Suprapubic skin (tissue), 4 donors: Measurements from ENCODE around the gene SKA2. TPM values are rescaled to one million over a fixed set of nuclear protein-coding genes. Genes with fewer than 3 reads are reported as not detected.
"Not testable (repeated sequence)": the region's sequence is repeated elsewhere in the genome, so short reads cannot be mapped to it uniquely, and the experiment has no call there.

Experiments
- DNase-seq, 2 donors: peaks; one replicate each; pipeline ENCODE4 v3.0.0-alpha.2; 2019; ENCODE audit warnings: low spot score in 2 of 2
- H3K27ac ChIP-seq: fragments of 200-600 bp; sonication (generic); one replicate; pipeline ENCODE4 v1.5.1; 2019
- H3K27me3 ChIP-seq: fragments of 200-600 bp; sonication (generic); one replicate; pipeline ENCODE4 v1.5.1; 2019
- H3K36me3 ChIP-seq: fragments of 200-600 bp; sonication (generic); one replicate; pipeline ENCODE4 v1.5.1; 2019
- H3K4me1 ChIP-seq: fragments of 200-600 bp; sonication (generic); one replicate; pipeline ENCODE4 v1.5.1; 2019
- H3K4me3 ChIP-seq: fragments of 200-600 bp; sonication (generic); one replicate; pipeline ENCODE4 v1.5.1; 2019; ENCODE audit warnings: mild to moderate bottlenecking
- H3K9me3 ChIP-seq: fragments of 200-600 bp; sonication (generic); one replicate; pipeline ENCODE4 v1.5.1; 2019
- CTCF ChIP-seq, 2 donors: fragments of 200-600 bp in 1 of 2; fragments of 450-650 bp in 1 of 2; sonication (generic) in 1 of 2; IDR thresholded peaks; one replicate each; pipeline ENCODE4 v1.5.1; 2016 to 2019; ENCODE audit warnings: antibody characterized with exemption in 2 of 2, mild to moderate bottlenecking in 1 of 2, moderate library complexity in 1 of 2
- EP300 ChIP-seq: sonication (generic); formaldehyde crosslinking; IDR thresholded peaks from one replicate; pipeline ENCODE4 v1.6.1; 2017; ENCODE audit warnings: antibody characterized with exemption
- POLR2A ChIP-seq, 2 donors: fragments of 450-650 bp; IDR thresholded peaks; one replicate each; pipeline ENCODE4 v1.6.1; 2017; ENCODE audit warnings: antibody characterized with exemption in 2 of 2, mild to moderate bottlenecking in 2 of 2, moderate library complexity in 2 of 2
- POLR2AphosphoS5 ChIP-seq, 3 donors: sonication (generic); formaldehyde crosslinking; IDR thresholded peaks; one replicate each; pipeline ENCODE4 v1.6.1; 2017; ENCODE audit warnings: antibody characterized with exemption in 3 of 3
- WGBS: methylation state at CpG from one replicate; pipeline ENCODE4 v1.1.5; 2018; 5-methylcytosine and 5-hydroxymethylcytosine counted together
- total RNA-seq, 4 donors: library from RNA; depleted of rRNA; stranded (reverse); fragments of >200 nt; gene quantifications; one replicate each; pipeline ENCODE4 v1.1.0, GENCODE V29; 2016

SKA2 gene
- total RNA-seq, 4 donors from 2014 or later, result 13.5 to 34.1 (median 18.8) TPM

- WGBS, result 100% methylated on average over 3 of the region's 3 CpGs
- no peak for DNase-seq
- no peaks in the 10 kb centered on the region for H3K27me3 ChIP-seq
- TF ChIP-seq POLR2A (IDR thresholded peaks at IDR 0.05), result no peak
- TF ChIP-seq EP300, result no peak
- no peak for TF ChIP-seq CTCF (IDR thresholded peaks at IDR 0.05)
- no peak for TF ChIP-seq POLR2AphosphoS5 (IDR thresholded peaks at IDR 0.05)
- no peaks in the 10 kb centered on the region for H3K4me1 ChIP-seq
- no peaks in the 10 kb centered on the region for H3K9me3 ChIP-seq
- H3K27ac ChIP-seq, result no peak overlapping the region
- no peaks in the 10 kb centered on the region for H3K36me3 ChIP-seq
- H3K4me3 ChIP-seq, result no peak overlapping the region
Measured at GRCh38 chr17:59186850-59187249, 31.9 kb upstream of the SKA2 start.

GRCh38 chr17:59185997-59186396 lies 31.0 kb upstream of the SKA2 start:
- no peak for DNase-seq

GRCh38 chr17:59181481-59181880 lies 26.5 kb upstream of the SKA2 start:
- H3K27ac ChIP-seq, result no peak overlapping the region
- H3K9me3 ChIP-seq, result no peaks in the 10 kb centered on the region
- 98% methylated on average over 9 of the region's 9 CpGs for WGBS
- TF ChIP-seq CTCF (IDR thresholded peaks at IDR 0.05) (no peak), POLR2A (IDR thresholded peaks at IDR 0.05) (no peak), EP300 (no peak), POLR2AphosphoS5 (IDR thresholded peaks at IDR 0.05) (no peak)
- H3K4me1 ChIP-seq, result no peaks in the 10 kb centered on the region
- H3K27me3 ChIP-seq, result no peaks in the 10 kb centered on the region
- H3K4me3 ChIP-seq, result no peak overlapping the region
- no peak for DNase-seq
- H3K36me3 ChIP-seq, result no peaks in the 10 kb centered on the region

More at GRCh38 chr17:59185997-59186396, 31.0 kb upstream of the SKA2 start:
- H3K4me1 ChIP-seq, result no peaks in the 10 kb centered on the region
- no peak overlapping the region for H3K4me3 ChIP-seq
- TF ChIP-seq EP300, result no peak
- no peak for TF ChIP-seq CTCF (IDR thresholded peaks at IDR 0.05)
- no peak for TF ChIP-seq POLR2A (IDR thresholded peaks at IDR 0.05)
- no peak for TF ChIP-seq POLR2AphosphoS5 (IDR thresholded peaks at IDR 0.05)
- no peaks in the 10 kb centered on the region for H3K27me3 ChIP-seq
- H3K36me3 ChIP-seq, result no peaks in the 10 kb centered on the region
- no peaks in the 10 kb centered on the region for H3K9me3 ChIP-seq
- H3K27ac ChIP-seq, result no peak overlapping the region

- Histone ChIP-seq H3K27ac (no peak overlapping the region), H3K27me3 (no peaks in the 10 kb centered on the region), H3K36me3 (no peaks in the 10 kb centered on the region), H3K4me3 (no peak overlapping the region), H3K4me1 (no peaks in the 10 kb centered on the region), H3K9me3 (no peaks in the 10 kb centered on the region)
- 100% methylated on average over 9 of the region's 9 CpGs for WGBS
- TF ChIP-seq CTCF (IDR thresholded peaks at IDR 0.05) (no peak), POLR2A (IDR thresholded peaks at IDR 0.05) (no peak), EP300 (no peak), POLR2AphosphoS5 (IDR thresholded peaks at IDR 0.05) (no peak)
- DNase-seq, result no peak
Measured at GRCh38 chr17:59180626-59181025, 25.6 kb upstream of the SKA2 start.

GRCh38 chr17:59179601-59180000 lies 24.6 kb upstream of the SKA2 start:
- WGBS, result 90% methylated on average over 11 of the region's 11 CpGs
- H3K36me3 ChIP-seq, H3K9me3 ChIP-seq, H3K27ac ChIP-seq, H3K27me3 ChIP-seq, H3K4me1 ChIP-seq, H3K4me3 ChIP-seq, DNase-seq: not testable (repeated sequence)

GRCh38 chr17:59178266-59178985 lies 23.4 kb upstream of the SKA2 start:
- Histone ChIP-seq H3K27ac (no peak overlapping the region), H3K36me3 (no peaks in the 10 kb centered on the region), H3K9me3 (no peaks in the 10 kb centered on the region), H3K27me3 (no peaks in the 10 kb centered on the region), H3K4me1 (no peaks in the 10 kb centered on the region), H3K4me3 (no peak overlapping the region)
- TF ChIP-seq POLR2A (IDR thresholded peaks at IDR 0.05), result no peak
- no peak for TF ChIP-seq EP300
- TF ChIP-seq POLR2AphosphoS5 (IDR thresholded peaks at IDR 0.05), result no peak
- no peak for TF ChIP-seq CTCF (IDR thresholded peaks at IDR 0.05)
- no peak for DNase-seq
- WGBS, result 82% methylated on average over 7 of the region's 7 CpGs
